Measurements from ENCODE around the gene DDX27.

DDX27 gene

DNA sequence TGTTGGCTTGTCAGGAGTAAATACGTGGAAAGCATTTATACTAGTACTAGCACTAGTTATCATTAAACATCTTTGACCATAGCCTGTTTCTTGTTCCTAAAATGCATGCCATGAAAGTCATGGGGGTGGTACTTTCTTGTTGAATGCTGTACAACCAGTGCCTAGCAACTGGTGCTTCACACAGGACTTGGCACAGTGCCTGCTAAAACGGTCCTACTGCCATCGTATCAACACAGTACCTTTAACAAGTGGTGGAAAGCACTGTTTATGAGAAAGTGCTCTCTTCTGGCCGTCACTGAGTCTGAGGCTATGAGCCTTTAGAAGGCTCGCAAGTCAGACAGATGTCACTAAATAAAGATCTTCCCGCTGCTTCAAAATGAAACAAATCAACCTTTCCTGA lies 37.0 kb downstream of the DDX27 start:
- no peak for TF ChIP-seq CTCF (IDR thresholded peaks at IDR 0.05; ENCODE audit: low read depth, low read length)
- DNase-seq (ENCODE audit: low read depth, low spot score) = no peak
- in situ Hi-C loops (cut with HindIII; ENCODE audit: low sequenced_read_pairs) = no loop called here
- H3K4me3 ChIP-seq (ENCODE audit: low read depth, low read length) = no peak overlapping the region

- DNase-seq (ENCODE audit: low read depth, low spot score) = no peak
- in situ Hi-C loops (cut with HindIII; ENCODE audit: low sequenced_read_pairs) = no loop called here
- no peak overlapping the region for H3K4me3 ChIP-seq (ENCODE audit: low read depth, low read length)
- no peak for TF ChIP-seq CTCF (IDR thresholded peaks at IDR 0.05; ENCODE audit: low read depth, low read length)
Observed at GRCh38 chr20:49259284-49259683, 40.1 kb downstream of the DDX27 start.

DNA sequence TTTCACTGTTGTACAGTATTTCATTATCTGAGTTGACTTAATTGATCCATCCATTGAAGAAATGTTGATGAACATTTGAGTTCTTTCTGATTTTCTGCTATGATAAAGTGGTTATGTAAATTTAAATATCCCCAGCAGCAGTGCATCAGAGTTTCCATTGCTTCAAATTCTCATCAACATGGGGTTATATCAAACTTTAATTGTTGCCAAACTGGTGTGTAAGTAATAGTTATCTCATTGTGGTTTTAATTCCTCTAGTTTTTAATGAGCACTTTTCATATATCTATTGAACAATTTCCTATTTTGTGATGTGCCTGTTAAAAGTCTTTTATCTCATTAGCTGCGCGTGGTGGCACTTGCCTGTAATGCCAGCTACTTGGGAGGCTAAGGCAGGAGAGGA lies 40.6 kb downstream of the DDX27 start:
- H3K4me3 ChIP-seq (ENCODE audit: low read depth, low read length) = no peak overlapping the region
- TF ChIP-seq CTCF (IDR thresholded peaks at IDR 0.05; ENCODE audit: low read depth, low read length) = no peak
- in situ Hi-C loops (cut with HindIII; ENCODE audit: low sequenced_read_pairs) = no loop called here
- DNase-seq (ENCODE audit: low read depth, low spot score) = no peak

GRCh38 chr20:49260218-49260617 lies 41.0 kb downstream of the DDX27 start:
- no peak for TF ChIP-seq CTCF (IDR thresholded peaks at IDR 0.05; ENCODE audit: low read depth, low read length)
- DNase-seq (ENCODE audit: low read depth, low spot score) = no peak
- H3K4me3 ChIP-seq (ENCODE audit: low read depth, low read length) = no peak overlapping the region
- in situ Hi-C loops (cut with HindIII; ENCODE audit: low sequenced_read_pairs) = no loop called here

DNA sequence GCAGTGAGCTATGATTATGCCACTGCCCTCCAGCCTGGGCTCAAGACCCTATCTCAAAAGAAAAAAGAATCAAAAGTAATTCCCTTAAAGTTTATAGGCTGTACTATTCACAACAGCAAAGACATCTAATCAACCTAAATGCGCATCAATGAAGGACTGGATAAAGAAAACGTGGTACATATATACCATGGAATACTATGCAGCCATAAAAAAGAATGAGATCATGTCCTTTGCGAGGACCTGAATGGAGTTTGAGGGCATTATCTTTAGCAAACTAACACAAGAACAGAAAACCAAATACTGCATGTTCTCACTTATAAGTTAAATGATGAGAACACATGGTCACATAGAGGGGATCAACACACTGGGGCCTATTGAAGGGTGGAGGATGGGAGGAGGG lies 42.0 kb downstream of the DDX27 start:
- H3K4me3 ChIP-seq (ENCODE audit: low read depth, low read length) = no peak overlapping the region
- DNase-seq (ENCODE audit: low read depth, low spot score) = no peak
- in situ Hi-C loops (cut with HindIII; ENCODE audit: low sequenced_read_pairs) = no loop called here
- TF ChIP-seq CTCF (IDR thresholded peaks at IDR 0.05; ENCODE audit: low read depth, low read length) = no peak

DNA sequence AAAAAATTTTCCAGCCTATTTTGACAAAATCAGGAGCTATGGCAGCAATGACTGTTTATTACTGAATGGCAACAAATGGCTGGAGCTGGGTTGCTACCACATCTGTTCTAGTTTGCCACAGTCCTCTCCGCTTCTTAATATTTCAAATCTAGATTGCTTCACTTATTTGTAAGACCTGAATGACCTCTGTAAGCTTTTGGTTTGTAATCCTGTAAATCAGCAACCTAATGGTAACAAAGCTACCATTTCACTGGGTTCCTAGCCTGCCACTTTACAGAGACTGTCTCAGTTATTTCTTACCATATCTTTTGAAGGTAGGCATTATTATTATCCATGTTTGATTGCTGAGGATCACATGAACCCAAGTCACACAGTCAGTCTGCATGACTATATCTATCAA lies 43.2 kb downstream of the DDX27 start:
- in situ Hi-C loops (cut with HindIII; ENCODE audit: low sequenced_read_pairs) = no loop called here
- no peak for TF ChIP-seq CTCF (IDR thresholded peaks at IDR 0.05; ENCODE audit: low read depth, low read length)
- DNase-seq (ENCODE audit: low read depth, low spot score) = no peak

GRCh38 chr20:49267327-49267726 lies 48.1 kb downstream of the DDX27 start:
- no peak overlapping the region for H3K4me3 ChIP-seq (ENCODE audit: low read depth, low read length)
- no peak for DNase-seq (ENCODE audit: low read depth, low spot score)
- no peak for TF ChIP-seq CTCF (IDR thresholded peaks at IDR 0.05; ENCODE audit: low read depth, low read length)
- in situ Hi-C loops (cut with HindIII; ENCODE audit: low sequenced_read_pairs) = no loop called here

More for the DNA sequence above, 43.2 kb downstream of the DDX27 start:
- no peak overlapping the region for H3K4me3 ChIP-seq (ENCODE audit: low read depth, low read length)

Data from astrocyte of the spinal cord (primary cell).